ENCODE data around the gene ECI2.

Gene ECI2

DNA sequence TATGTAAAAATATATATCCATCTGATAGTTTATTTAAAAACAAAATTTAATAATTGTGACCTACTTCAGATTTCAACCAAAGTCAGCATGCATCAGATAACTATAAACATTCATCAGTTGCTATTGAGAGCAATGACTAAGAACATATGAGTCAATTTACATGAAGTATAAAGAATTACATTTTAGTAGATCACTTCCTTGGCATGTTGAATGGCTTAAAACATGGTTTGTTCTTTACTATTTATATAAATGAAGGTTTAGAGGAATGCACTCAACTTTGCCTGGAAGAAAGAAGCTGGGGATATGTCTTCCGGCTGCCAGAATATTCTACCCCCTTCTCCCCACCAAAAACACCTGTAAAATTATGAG is 50.1 kb downstream of the ECI2 start:
- no peak for DNase-seq (ENCODE audit: low read depth, low spot score)
- Histone ChIP-seq H3K9me3 (ENCODE audit: low read depth, low read length) (no peaks in the 10 kb centered on the region), H3K27ac (no peak overlapping the region), H3K4me3 (no peak overlapping the region), H3K9ac (ENCODE audit: insufficient read length) (no peak overlapping the region), H3K36me3 (ENCODE audit: insufficient read depth, low read length) (no peaks in the 10 kb centered on the region)
- no peak for TF ChIP-seq FOXP2 (optimal IDR thresholded peaks at IDR 0.05; ENCODE audit: control extremely low read depth, extremely low read length, insufficient read depth)
- no peak for TF ChIP-seq POLR2AphosphoS5 (IDR thresholded peaks at IDR 0.05; ENCODE audit: borderline replicate concordance, low read depth, low read length)
- no peak for TF ChIP-seq EZH2 (IDR thresholded peaks at IDR 0.05)

DNA sequence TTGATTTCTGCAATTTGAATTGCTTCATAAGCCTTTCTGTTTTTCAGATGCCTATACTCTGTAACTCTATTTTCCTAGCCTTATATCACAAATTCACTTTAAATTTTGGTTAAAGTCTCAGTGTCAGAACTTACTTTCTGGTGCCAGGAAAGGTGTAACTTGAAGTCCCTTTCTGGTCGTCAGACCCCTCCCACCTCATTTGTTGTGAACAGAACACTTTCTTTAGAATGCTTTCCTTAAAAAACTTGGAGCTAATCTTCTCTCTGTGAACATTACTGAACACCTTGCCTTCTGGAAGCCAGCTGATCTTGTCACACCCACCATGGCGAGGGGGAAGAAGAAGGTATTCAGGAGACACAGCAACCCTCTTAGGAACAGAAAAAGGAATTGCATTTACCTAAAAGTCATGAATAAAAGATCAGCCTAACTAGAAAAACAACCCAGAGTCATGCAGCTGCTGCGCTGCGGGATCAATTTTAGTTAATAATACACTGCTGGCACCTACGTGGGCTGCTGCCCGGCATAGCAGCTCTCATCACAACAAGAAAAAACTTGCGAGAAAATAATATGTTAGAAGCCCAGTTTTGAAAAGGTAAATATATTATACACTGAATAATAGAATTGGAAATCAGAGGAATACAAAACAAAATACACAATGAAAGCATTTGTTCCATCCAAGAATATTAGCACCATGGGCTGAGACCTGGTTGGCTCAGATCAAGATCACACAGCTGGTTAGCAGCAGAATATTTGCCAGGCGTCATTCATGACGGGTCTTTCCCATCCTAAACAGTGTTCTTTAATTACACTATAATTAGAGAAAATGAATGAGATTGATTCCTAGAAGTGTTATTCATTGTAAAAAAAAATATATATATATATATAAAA is 50.7 kb downstream of the ECI2 start:
- Histone ChIP-seq H3K9me3 (ENCODE audit: low read depth, low read length) (no peaks in the 10 kb centered on the region), H3K27ac (no peak overlapping the region), H3K4me3 (no peak overlapping the region), H3K9ac (ENCODE audit: insufficient read length) (no peak overlapping the region), H3K36me3 (ENCODE audit: insufficient read depth, low read length) (no peaks in the 10 kb centered on the region)
- no peak for DNase-seq (ENCODE audit: low read depth, low spot score)
- TF ChIP-seq POLR2AphosphoS5 (IDR thresholded peaks at IDR 0.05; ENCODE audit: borderline replicate concordance, low read depth, low read length) = no peak
- TF ChIP-seq EZH2 (IDR thresholded peaks at IDR 0.05) = no peak
- no peak for TF ChIP-seq FOXP2 (optimal IDR thresholded peaks at IDR 0.05; ENCODE audit: control extremely low read depth, extremely low read length, insufficient read depth)

DNA sequence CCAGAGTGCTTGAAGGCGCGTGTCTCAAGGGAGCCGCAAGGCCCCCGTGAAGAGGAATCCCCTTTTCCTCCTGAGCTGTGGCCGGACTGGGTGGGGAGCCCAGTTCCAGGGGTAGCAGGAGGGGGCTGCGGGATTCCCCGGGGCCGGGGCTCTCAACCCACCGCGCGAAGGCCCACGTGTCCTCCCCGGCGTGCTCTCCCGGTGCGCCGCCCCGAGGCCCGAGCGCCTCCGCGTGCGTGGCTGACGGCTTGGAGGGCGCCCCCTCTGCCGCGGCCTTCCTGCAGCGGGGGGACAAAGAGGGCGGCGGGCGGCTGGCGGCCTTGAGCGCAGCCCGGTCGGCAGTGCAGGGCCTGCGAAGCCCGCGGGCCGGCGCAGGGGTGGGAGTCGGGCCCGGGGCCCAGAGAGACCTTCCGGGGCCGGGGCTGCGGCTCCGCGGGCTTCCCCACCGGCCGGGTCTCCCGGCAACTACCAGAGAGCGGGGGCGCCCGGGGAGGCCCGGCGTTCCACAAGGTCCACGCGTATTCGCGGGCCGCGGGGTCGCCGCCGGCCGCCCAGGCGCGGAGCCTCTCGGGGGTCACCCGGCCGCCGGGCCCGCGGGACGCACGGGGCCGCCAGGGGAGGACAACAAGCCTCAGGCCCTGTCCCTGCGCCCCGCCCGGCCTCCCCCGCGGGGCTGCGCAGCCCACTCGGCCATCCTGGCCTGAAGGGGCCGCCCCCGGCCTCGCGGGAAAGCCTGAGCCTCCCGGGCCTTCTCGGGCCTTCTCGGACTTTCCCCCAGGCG is 56.5 kb downstream of the ECI2 start, which contains the start of gene FAM217A:
Gene FAM217A, minus strand, starts transcription at position 447 of the 781 bp plus-strand sequence. CDS start 1,723 bp downstream, outside the sequence.
- DNase-seq (ENCODE audit: low read depth, low spot score) = no peak
- H3K36me3 ChIP-seq (ENCODE audit: insufficient read depth, low read length) = no peaks in the 10 kb centered on the region
- no peak within 1 kb of the TSS for H3K27ac ChIP-seq
- no peaks in the 10 kb centered on the region for H3K9me3 ChIP-seq (ENCODE audit: low read depth, low read length)
- TF ChIP-seq FOXP2 (optimal IDR thresholded peaks at IDR 0.05; ENCODE audit: control extremely low read depth, extremely low read length, insufficient read depth) = no peak
- TF ChIP-seq EZH2 (IDR thresholded peaks at IDR 0.05) = no peak
- no peak for TF ChIP-seq POLR2AphosphoS5 (IDR thresholded peaks at IDR 0.05; ENCODE audit: borderline replicate concordance, low read depth, low read length)
- H3K9ac ChIP-seq (ENCODE audit: insufficient read length) = no peak within 1 kb of the TSS
- H3K4me3 ChIP-seq = no peak within 1 kb of the TSS

DNA sequence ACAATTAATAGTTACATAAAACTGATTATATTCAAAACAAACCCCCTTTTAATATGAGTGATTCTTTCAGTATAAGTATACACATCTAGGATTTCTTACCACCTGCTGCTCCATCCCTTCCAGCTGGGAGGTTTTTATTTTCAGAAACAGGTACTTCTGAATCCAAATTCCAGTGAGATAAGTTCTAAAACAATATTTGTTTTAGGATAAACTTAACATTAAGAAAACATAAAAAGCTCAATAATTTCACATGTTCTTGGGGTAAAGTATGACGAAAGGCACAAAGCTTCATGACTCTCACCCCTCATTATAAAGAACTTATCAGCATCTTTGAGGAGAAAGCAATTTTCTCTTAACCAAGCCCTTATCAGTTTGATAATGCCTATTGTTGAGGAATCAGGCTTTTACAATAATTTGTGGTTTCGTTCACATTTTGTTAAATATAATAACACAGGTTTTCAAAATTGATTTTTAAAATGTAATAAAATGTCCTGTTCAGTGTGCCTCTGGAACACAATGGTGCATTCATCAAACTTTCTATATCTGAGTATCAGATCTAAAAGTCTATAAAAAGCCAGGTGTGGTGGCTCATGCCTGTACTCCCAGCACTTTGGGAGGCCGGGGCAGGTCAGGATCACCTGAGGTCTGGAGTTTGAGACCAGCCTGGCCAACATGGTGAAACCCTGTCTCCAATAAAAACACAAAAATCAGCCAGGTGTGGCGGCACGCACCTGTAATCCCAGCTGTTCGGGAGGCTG is 60.7 kb downstream of the ECI2 start:
- no peak overlapping the region for H3K4me3 ChIP-seq
- TF ChIP-seq POLR2AphosphoS5 (IDR thresholded peaks at IDR 0.05; ENCODE audit: borderline replicate concordance, low read depth, low read length) (no peak), FOXP2 (optimal IDR thresholded peaks at IDR 0.05; ENCODE audit: control extremely low read depth, extremely low read length, insufficient read depth) (no peak), EZH2 (IDR thresholded peaks at IDR 0.05) (no peak)
- H3K9ac ChIP-seq (ENCODE audit: insufficient read length) = no peak overlapping the region
- no peaks in the 10 kb centered on the region for H3K9me3 ChIP-seq (ENCODE audit: low read depth, low read length)
- no peaks in the 10 kb centered on the region for H3K36me3 ChIP-seq (ENCODE audit: insufficient read depth, low read length)
- DNase-seq (ENCODE audit: low read depth, low spot score) = no peak
- H3K27ac ChIP-seq = no peak overlapping the region

DNA sequence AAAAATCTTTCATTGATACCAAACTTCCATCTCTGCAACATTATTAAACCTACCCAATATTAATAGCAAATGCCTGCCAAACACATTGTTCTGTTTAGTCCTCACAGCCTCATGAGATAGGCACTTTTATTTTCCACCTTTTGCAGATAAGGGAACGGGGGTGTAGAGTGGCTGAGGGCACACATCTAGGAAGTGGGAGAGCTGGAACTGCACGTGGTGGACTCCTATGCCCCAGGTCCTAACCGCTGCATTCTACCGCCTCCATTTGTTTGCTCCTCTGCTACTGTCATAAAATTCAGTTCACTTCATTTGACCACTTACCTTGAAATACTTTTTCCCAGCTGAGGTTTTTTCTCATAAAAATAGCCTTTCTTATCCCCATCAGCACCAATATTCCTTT is 64.0 kb downstream of the ECI2 start:
- no peak overlapping the region for H3K9ac ChIP-seq (ENCODE audit: insufficient read length)
- H3K27ac ChIP-seq = no peak overlapping the region
- no peaks in the 10 kb centered on the region for H3K36me3 ChIP-seq (ENCODE audit: insufficient read depth, low read length)
- no peaks in the 10 kb centered on the region for H3K9me3 ChIP-seq (ENCODE audit: low read depth, low read length)
- no peak overlapping the region for H3K4me3 ChIP-seq
- no peak for DNase-seq (ENCODE audit: low read depth, low spot score)
- no peak for TF ChIP-seq EZH2 (IDR thresholded peaks at IDR 0.05)
- no peak for TF ChIP-seq POLR2AphosphoS5 (IDR thresholded peaks at IDR 0.05; ENCODE audit: borderline replicate concordance, low read depth, low read length)
- TF ChIP-seq FOXP2 (optimal IDR thresholded peaks at IDR 0.05; ENCODE audit: control extremely low read depth, extremely low read length, insufficient read depth) = no peak

DNA sequence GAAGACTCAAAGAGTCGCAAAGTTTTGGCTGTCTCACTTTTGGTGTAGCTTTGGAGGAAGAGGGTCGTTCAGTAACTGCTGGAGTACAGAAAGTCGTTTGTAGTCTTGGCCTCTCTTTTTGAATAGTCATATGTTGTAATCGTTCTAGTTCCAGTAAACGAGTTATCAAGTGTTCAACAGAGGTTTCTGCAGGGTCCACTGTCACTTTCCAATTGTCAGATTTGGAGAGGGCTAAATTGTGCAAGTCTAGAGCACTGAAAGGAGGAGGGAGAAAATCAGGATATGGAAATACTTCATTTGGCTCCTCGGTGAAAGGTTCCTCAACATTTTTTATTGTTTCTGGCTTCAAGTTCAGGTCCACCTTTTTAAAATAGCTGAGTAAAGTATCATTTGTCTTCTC is 66.2 kb downstream of the ECI2 start:
- no peaks in the 10 kb centered on the region for H3K9me3 ChIP-seq (ENCODE audit: low read depth, low read length)
- peaks cover 17% of the 10 kb centered on the region for H3K36me3 ChIP-seq (ENCODE audit: insufficient read depth, low read length)
- H3K4me3 ChIP-seq = no peak overlapping the region
- TF ChIP-seq FOXP2 (optimal IDR thresholded peaks at IDR 0.05; ENCODE audit: control extremely low read depth, extremely low read length, insufficient read depth) = no peak
- no peak for TF ChIP-seq EZH2 (IDR thresholded peaks at IDR 0.05)
- H3K27ac ChIP-seq = no peak overlapping the region
- no peak overlapping the region for H3K9ac ChIP-seq (ENCODE audit: insufficient read length)
- DNase-seq (ENCODE audit: low read depth, low spot score) = no peak

DNA sequence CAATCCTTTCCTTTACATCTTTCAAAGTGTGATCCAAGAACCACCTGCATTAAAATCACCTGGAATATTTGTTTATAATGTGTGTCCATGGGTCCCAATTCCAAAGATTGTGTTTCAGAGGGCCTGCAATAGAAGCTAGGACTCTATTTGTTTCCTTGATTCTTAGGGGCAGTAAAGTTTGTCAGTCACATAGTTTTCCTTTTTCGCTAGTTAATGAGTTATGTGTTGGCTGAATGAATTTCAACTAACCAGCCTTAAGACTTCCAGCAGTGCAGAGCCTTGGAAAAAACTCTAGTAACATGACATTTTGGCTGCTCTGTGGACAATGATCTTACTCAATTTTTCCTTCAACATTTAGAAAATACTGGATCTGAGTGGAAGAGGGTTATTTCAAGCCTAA is 67.7 kb downstream of the ECI2 start:
- no peak for DNase-seq (ENCODE audit: low read depth, low spot score)
- Histone ChIP-seq H3K9me3 (ENCODE audit: low read depth, low read length) (no peaks in the 10 kb centered on the region), H3K36me3 (ENCODE audit: insufficient read depth, low read length) (peaks cover 32% of the 10 kb centered on the region), H3K4me3 (no peak overlapping the region), H3K9ac (ENCODE audit: insufficient read length) (no peak overlapping the region), H3K27ac (no peak overlapping the region)
- no peak for TF ChIP-seq EZH2 (IDR thresholded peaks at IDR 0.05)
- no peak for TF ChIP-seq POLR2AphosphoS5 (IDR thresholded peaks at IDR 0.05; ENCODE audit: borderline replicate concordance, low read depth, low read length)
- no peak for TF ChIP-seq FOXP2 (optimal IDR thresholded peaks at IDR 0.05; ENCODE audit: control extremely low read depth, extremely low read length, insufficient read depth)
